Measurements from ENCODE around the gene DPP9.

DPP9 gene

DNA sequence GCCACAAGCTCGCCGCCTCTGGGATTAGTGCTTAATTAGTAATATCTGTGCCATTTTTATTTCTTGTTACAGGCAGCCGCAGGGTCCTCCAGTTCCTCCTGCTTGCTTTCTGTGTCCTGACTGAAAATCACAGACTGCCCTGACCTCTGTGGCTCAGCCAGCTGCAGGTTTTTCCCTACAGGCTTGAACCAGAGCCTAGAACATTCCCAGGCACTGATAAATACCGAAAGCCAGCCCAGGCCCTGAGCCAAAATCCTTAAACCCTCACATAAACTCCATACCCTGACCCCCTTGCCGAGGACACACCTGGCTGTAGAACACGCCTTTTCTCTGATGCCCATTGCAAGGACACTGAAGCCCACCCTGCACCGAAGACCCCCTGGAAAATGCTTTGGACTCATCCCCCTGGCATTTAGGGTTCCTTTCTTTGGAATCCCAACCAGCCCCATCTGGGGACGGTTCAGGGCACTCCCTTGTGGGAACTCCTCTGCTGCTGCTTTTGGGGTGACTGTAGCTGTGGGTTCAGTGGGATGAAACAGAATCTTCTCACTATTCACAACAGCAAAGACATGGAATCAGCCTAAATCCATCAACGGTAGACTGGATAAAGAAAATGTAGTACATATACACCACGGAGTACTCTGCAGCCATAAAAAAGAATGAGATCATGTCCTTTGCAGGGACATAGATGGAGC is 15.5 kb downstream of the DPP9 start:
- no peak for DNase-seq

- DNase-seq = no peak
Measured at GRCh38 chr19:4707322-4707721, 16.3 kb downstream of the DPP9 start.

DNA sequence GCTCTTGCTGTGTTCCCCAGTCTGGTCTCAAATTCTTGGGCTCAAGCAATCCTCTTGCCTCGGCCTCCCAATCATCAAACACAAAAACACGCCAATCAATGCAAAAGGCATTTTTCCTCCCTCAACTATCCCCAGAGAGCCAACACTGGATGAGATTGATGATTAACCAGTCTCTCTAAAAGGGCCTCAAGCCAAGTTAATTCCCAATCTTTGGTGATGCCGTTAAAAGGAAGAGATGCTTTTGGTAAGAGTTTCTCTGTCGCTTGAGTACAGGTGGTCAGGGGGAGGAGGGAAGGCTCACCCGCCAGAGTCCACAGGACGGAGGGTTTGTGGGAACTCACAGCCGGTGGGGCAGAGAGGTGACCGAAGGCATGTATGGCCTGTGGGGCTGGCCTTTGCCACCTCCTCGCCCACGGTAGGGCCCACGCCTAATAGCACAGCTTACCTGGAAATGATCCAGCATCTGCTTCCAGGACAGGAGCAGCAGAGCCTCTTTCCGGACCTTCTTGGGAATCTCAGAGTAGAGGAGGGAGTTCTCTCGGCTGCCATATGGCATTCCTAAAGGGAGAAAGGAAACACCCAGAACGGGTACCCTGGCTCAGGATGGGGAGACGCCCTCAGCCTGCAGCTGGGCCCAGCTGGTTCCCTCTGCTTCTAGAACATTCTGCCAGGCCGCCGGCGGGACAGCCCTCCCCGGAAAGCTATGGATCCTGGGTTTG is 18.1 kb downstream of the DPP9 start:
- DNase-seq = no peak

DNA sequence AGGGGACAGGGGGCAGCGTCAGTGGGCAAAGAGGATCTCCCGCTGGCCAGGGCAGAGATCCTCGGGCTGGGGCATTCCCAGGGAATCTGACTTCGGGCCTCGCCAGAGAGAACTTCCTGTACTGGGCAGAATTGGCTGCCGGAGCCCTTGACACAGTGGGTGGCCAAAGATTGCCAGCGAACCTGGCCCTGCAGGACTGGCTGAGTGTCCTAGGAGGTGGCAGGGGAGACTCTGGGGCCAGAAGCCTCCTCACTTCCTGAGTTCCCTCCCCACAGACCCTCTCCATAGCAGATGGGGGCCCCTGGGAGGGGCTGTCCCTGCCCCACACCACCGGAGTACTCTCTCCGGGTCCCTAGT is 19.3 kb downstream of the DPP9 start:
- DNase-seq = no peak

GRCh38 chr19:4703671-4704316 is 19.8 kb downstream of the DPP9 start:
- DNase-seq = no peak

DNA sequence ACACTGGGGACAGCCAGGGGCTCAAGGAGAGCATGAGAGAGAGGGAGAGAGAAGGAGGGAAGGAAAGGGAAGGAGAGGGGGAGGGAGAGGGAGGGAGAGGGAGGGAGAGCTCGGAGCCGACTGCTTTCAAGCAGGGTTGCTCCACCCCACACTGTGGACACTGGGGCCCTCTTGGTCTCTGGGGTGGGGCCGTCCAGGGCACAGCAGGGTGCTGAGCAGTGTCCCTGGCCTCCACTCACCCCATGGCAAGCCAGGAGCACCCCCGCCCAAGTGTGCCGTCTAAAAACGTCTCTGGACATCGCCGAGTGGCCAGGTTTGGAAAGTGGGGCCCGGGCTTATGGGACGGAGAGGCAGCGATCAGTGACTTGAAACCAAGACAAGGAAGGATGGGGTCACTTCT is 20.9 kb downstream of the DPP9 start:
- no peak for DNase-seq

DNA sequence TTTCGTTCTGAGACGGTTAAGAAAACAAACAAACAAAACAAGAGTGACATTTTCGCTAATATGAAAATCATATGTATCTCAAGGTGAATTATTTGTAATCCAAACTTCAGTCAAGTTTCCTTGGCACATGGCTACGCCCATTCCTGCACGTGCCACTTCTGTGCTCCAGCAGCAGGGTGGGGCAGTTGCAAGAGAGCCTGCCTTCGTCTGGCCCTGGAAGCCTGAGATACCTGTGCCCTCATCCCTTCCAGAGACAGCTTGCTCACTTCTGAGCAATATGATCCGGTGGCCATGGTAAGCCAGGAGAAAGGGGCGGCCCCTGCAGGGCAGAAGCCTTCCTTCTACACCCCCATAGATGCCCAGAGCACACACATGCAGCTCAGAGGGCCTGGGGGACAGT is 22.1 kb downstream of the DPP9 start:
- no peak for DNase-seq

GRCh38 chr19:4700693-4700970 is 23.0 kb downstream of the DPP9 start:
- DNase-seq = no peak

DNA sequence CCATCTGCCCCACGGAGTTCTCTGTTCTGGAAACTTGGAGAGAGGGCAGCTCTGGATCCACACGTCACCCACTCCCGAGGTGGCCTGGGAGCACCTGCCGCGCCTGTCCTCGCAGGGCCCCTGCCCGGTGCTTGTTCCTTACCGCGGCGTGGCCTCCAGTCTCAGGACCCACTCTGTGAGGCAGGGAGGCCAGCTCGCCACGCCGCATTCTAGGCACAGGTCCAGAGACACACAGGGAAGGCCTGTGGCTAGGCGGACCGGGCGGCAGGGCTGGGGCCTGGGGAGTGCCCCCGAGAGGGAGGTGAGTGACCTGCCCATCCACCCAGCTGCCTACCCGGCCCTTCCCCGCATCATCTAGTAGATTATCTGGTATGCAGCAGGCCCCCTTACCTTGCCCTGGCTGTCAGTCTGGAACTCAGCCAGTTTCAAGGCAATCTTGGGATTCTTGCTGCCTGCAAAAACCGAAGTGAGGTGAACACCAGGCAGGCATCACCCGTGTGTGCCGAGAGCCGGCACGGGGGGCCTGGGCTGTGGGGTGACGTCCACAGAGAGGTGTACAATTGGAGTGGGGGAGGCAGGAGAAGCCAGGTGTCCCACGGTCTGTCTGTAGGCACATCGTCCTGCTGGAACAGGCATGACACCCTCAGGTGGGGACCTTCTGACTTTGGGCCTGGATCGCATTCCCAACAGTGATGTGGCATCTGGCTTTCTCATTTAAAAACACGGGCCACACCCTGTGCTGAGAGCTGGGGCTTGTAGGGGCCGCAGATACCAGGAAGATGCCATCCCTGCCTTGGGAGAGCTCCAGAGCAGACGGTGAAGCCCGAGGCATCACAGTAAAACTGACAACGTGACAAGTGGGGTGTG is 23.6 kb downstream of the DPP9 start:
- no peak for DNase-seq

- DNase-seq = no peak
Measured at GRCh38 chr19:4697304-4697703, 26.3 kb downstream of the DPP9 start.

DNA sequence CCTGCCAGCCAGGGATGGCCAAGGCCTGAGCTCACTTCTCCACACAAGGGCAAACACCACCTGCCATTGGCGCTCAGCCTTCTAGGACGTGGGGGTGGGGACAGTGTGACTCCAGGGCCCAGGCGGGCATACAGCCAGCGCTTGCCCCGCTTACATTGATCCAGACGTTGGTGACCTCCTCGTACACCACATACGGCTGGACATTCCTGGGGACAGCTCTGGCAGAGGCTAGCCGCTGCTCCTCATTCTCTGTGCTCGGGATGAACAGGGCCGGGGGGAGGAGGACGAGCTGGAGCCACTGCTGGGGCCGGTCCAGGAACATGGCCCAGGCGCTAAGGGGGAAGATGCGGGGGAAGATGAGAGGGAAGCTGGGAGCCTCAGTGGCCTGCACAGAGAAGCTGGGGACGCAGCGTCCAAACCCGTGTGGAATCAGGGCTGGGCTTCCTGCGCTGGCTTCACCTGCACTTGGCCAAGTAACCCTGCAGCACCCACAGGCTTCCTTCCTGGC is 28.4 kb downstream of the DPP9 start:
- DNase-seq = no peak

DNA sequence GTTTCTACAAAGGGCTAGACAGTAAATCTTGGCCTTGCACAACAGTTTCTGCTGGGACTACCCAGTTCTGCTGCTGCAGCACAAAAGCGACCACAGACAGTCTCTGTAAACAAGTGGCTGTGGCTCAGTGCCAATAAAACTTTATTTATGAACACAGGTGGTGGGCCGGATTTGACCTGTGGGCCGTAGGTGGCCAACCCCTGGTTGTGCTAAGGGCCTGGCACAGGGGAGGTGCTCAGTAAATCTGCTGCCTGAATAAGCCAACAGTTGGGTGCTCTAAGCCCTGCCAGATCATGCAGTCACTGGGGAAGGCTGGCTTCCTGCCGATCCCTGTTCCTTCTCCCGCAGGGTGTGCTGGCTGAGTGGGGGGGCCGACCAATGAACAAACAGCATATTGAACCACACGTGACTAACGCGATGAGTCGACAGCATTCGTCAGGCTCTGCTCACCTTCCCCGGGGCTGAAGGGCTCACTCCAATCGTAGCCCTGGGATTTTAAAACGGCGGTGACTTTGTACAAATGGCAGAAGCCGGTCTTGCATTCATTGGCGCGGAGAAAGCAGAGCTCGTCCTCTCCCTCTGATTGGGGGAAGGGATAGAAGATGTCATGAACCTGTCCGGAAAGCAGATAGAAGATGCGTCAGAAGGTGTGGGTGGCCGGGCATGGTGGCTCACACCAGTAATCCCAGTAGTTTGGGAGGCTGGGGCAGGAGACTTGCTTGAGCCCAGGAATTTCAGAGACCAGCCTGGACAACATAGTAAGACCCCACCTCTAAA is 29.2 kb downstream of the DPP9 start:
- DNase-seq = no peak

GRCh38 chr19:4693471-4694121 is 30.0 kb downstream of the DPP9 start:
- DNase-seq = no peak

DNA sequence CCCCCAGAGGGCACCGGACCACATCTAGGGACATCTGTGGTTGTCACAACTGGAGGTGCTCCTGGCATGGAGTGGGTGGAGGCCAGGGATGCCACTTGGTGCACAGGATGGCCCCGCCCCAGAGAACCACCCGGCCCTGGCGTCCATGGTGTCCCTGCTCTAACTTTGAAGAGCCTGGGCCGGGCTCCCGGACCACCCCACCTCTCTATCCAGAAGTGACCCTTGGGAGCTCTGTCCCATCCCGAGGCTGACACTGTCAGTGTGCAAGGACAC is 30.6 kb downstream of the DPP9 start:
- DNase-seq = no peak

- no peak for DNase-seq
Measured at GRCh38 chr19:4692251-4693077, 31.2 kb downstream of the DPP9 start.

GRCh38 chr19:4691373-4691772 is 32.3 kb downstream of the DPP9 start:
- no peak for DNase-seq

- DNase-seq = no peak
Measured at GRCh38 chr19:4690361-4690760, 33.3 kb downstream of the DPP9 start.

DNA sequence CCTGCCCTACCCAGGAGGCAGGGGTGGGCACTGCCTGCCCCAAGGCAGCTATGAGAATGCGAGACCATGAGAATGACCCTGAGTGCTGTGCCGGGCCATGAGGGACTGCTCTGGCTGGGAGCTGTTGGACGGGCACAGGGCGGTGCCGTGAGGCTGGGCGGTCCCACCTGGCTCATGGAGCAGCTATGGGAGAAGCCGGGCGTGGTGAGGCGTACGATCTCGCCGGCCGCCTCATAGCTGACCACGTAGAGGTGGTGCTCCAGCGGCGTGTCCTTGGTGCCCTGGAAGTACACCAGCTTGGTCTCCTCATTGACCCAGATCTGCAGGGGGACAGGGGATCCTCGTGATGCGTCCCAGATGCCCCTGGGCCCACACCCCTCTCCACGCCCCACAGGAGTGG is 34.2 kb downstream of the DPP9 start:
- DNase-seq = no peak

GRCh38 chr19:4688587-4688986 is 35.1 kb downstream of the DPP9 start:
- no peak for DNase-seq

- DNase-seq = no peak
Measured at GRCh38 chr19:4687396-4687795, 36.2 kb downstream of the DPP9 start.

GRCh38 chr19:4686700-4687099 is 36.9 kb downstream of the DPP9 start:
- no peak for DNase-seq

Measured in SHP77 (cell line).